ENCODE data around the gene TAL2.

DNA sequence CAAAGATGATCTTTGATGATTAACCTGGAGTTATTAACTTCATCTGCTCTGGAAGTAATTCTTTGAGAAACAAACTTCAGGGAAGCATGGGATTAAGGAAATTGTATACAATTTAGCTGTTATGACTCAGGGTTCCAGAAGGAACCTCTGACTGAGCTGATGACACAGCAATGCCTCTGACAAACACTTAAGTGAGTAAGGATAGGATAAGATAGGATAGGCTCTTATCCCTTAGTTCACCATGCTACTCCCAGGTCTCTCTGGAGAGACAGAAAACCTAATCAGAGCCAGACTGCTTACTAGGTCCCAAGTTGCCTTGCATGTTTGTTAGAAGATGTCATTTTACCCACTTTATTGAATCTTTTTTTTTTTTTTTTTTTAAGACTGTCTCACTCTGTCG, 19.5 kb downstream of the TAL2 start:
- TF ChIP-seq ZNF3 (CRISPR knock-in tag; IDR thresholded peaks at IDR 0.05) (no peak), LARP7 (IDR thresholded peaks at IDR 0.05) (no peak), BHLHE40 (IDR thresholded peaks at IDR 0.05; ENCODE audit: low read length) (no peak), POLR2AphosphoS5 (IDR thresholded peaks at IDR 0.05; ENCODE audit: control insufficient read depth, insufficient read depth, low read depth, low read length) (peak; percentile 75), MYC (IDR thresholded peaks at IDR 0.05; ENCODE audit: low read depth, low read length) (no peak), MYC (CRISPR knock-in tag; IDR thresholded peaks at IDR 0.05; ENCODE audit: borderline replicate concordance, low read depth) (no peak)
- TF ChIP-seq, protein P1, sequence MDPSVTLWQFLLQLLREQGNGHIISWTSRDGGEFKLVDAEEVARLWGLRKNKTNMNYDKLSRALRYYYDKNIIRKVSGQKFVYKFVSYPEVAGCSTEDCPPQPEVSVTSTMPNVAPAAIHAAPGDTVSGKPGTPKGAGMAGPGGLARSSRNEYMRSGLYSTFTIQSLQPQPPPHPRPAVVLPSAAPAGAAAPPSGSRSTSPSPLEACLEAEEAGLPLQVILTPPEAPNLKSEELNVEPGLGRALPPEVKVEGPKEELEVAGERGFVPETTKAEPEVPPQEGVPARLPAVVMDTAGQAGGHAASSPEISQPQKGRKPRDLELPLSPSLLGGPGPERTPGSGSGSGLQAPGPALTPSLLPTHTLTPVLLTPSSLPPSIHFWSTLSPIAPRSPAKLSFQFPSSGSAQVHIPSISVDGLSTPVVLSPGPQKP (CRISPR knock-in tag; IDR thresholded peaks at IDR 0.05) = no peak
- TF ChIP-seq, protein P2, sequence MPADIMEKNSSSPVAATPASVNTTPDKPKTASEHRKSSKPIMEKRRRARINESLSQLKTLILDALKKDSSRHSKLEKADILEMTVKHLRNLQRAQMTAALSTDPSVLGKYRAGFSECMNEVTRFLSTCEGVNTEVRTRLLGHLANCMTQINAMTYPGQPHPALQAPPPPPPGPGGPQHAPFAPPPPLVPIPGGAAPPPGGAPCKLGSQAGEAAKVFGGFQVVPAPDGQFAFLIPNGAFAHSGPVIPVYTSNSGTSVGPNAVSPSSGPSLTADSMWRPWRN (IDR thresholded peaks at IDR 0.05; ENCODE audit: low read depth) = no peak
- TF ChIP-seq, protein P3, sequence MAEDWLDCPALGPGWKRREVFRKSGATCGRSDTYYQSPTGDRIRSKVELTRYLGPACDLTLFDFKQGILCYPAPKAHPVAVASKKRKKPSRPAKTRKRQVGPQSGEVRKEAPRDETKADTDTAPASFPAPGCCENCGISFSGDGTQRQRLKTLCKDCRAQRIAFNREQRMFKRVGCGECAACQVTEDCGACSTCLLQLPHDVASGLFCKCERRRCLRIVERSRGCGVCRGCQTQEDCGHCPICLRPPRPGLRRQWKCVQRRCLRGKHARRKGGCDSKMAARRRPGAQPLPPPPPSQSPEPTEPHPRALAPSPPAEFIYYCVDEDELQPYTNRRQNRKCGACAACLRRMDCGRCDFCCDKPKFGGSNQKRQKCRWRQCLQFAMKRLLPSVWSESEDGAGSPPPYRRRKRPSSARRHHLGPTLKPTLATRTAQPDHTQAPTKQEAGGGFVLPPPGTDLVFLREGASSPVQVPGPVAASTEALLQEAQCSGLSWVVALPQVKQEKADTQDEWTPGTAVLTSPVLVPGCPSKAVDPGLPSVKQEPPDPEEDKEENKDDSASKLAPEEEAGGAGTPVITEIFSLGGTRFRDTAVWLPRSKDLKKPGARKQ (CRISPR knock-in tag; IDR thresholded peaks at IDR 0.05) = no peak
- TF ChIP-seq, protein P4, sequence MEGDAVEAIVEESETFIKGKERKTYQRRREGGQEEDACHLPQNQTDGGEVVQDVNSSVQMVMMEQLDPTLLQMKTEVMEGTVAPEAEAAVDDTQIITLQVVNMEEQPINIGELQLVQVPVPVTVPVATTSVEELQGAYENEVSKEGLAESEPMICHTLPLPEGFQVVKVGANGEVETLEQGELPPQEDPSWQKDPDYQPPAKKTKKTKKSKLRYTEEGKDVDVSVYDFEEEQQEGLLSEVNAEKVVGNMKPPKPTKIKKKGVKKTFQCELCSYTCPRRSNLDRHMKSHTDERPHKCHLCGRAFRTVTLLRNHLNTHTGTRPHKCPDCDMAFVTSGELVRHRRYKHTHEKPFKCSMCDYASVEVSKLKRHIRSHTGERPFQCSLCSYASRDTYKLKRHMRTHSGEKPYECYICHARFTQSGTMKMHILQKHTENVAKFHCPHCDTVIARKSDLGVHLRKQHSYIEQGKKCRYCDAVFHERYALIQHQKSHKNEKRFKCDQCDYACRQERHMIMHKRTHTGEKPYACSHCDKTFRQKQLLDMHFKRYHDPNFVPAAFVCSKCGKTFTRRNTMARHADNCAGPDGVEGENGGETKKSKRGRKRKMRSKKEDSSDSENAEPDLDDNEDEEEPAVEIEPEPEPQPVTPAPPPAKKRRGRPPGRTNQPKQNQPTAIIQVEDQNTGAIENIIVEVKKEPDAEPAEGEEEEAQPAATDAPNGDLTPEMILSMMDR (IDR thresholded peaks at IDR 0.05 in 2 of 3, conservative IDR thresholded peaks at IDR 0.05 in 1 of 3; ENCODE audit: insufficient read depth in 2 of 3, low read depth in 1 of 3, low read length in 3 of 3) = no peak

Measured in K562 (cell line).